SH-SY5Y (cell line): Measurements from ENCODE around the gene APH1B.

ENCODE experiments used
- GATA2 ChIP-seq: IDR thresholded peaks from 2 replicates; pipeline ENCODE4 v1.6.1; 2011; ENCODE audit warnings: mild to moderate bottlenecking, low read depth, low read length
- GATA3 ChIP-seq: IDR thresholded peaks from 2 replicates; pipeline ENCODE4 v1.6.1; 2011; ENCODE audit warnings: low read depth, mild to moderate bottlenecking, low read length, moderate library complexity

GRCh38 chr15:63321462-63321861, 44.1 kb downstream of the APH1B start:
- TF ChIP-seq GATA3: no peak
- no peak for TF ChIP-seq GATA2
